Fibroblast of skin of left biceps (primary cell): ENCODE data around the gene ATP6V0A1.

Experiments
- DNase-seq, 2 experiments: peaks; one replicate each; pipeline ENCODE4 v3.0.0-alpha.2; 2013; ENCODE audit warnings: low read depth in 2 of 2

ATP6V0A1 gene

GRCh38 chr17:42518755-42519545 is 60.3 kb downstream of the ATP6V0A1 start:
- no peak for DNase-seq

GRCh38 chr17:42519546-42520491 is 61.1 kb downstream of the ATP6V0A1 start:
- peak; percentile 100 for DNase-seq

GRCh38 chr17:42520540-42520951 is 61.9 kb downstream of the ATP6V0A1 start:
- DNase-seq, result no peak

- no peak for DNase-seq
These were observed 62.4 kb downstream of the ATP6V0A1 start for GRCh38 chr17:42521036-42521435.

- no peak for DNase-seq
These were observed 63.1 kb downstream of the ATP6V0A1 start for GRCh38 chr17:42521666-42522262.

- no peak for DNase-seq
These were observed 63.6 kb downstream of the ATP6V0A1 start for GRCh38 chr17:42522263-42522790.

- DNase-seq, result no peak
These were observed 64.2 kb downstream of the ATP6V0A1 start for GRCh38 chr17:42522798-42523278.

- DNase-seq, result peak; percentile 85 to 86
These were observed 66.5 kb downstream of the ATP6V0A1 start for GRCh38 chr17:42525221-42525620.

GRCh38 chr17:42526031-42526444 is 67.4 kb downstream of the ATP6V0A1 start:
- no peak for DNase-seq

GRCh38 chr17:42527932-42528331 is 69.3 kb downstream of the ATP6V0A1 start:
- no peak for DNase-seq

- DNase-seq, result no peak
These were observed 70.4 kb downstream of the ATP6V0A1 start for GRCh38 chr17:42529061-42529460.

- no peak for DNase-seq
These were observed 72.3 kb downstream of the ATP6V0A1 start for GRCh38 chr17:42530952-42531454.

- no peak for DNase-seq
These were observed 73.0 kb downstream of the ATP6V0A1 start for GRCh38 chr17:42531455-42532354.

GRCh38 chr17:42535155-42536047 is 76.7 kb downstream of the ATP6V0A1 start:
- no peak for DNase-seq

- peak in 1 of 2 experiments; percentile 63 for DNase-seq
These were observed 77.3 kb downstream of the ATP6V0A1 start, which contains the start of gene NAGLU for GRCh38 chr17:42536048-42536371. Gene NAGLU (plus strand): TSS chr17:42536241. CDS start chr17:42536273, 32 bp downstream.

GRCh38 chr17:42536372-42537155 is 77.9 kb downstream of the ATP6V0A1 start:
- no peak for DNase-seq

GRCh38 chr17:42537156-42537805 is 78.6 kb downstream of the ATP6V0A1 start:
- DNase-seq, result no peak

- no peak for DNase-seq
These were observed 79.3 kb downstream of the ATP6V0A1 start for GRCh38 chr17:42537826-42538451.
